ENCODE results near the gene NEDD4L.
"Not testable (repeated sequence)": the region's sequence is repeated elsewhere in the genome, so short reads cannot be mapped to it uniquely, and the experiment has no call there.

The NEDD4L gene

GRCh38 chr18:58419587-58420199, 375.7 kb downstream of the NEDD4L start:
- TF ChIP-seq CTCF (IDR thresholded peaks at IDR 0.05; ENCODE audit: control insufficient read depth, insufficient read depth, low read depth, low read length, missing control alignments) = no peak
- DNase-seq (ENCODE audit: low read depth) = no peak
- no peak overlapping the region for H3K4me3 ChIP-seq (ENCODE audit: control insufficient read depth, low read depth, low read length)

- no peak for TF ChIP-seq CTCF (IDR thresholded peaks at IDR 0.05; ENCODE audit: control insufficient read depth, insufficient read depth, low read depth, low read length, missing control alignments)
- no peak overlapping the region for H3K4me3 ChIP-seq (ENCODE audit: control insufficient read depth, low read depth, low read length)
- DNase-seq (ENCODE audit: low read depth) = no peak
These were observed 382.6 kb downstream of the NEDD4L start for GRCh38 chr18:58426611-58427010.

- no peak overlapping the region for H3K4me3 ChIP-seq (ENCODE audit: control insufficient read depth, low read depth, low read length)
- no peak for TF ChIP-seq CTCF (IDR thresholded peaks at IDR 0.05; ENCODE audit: control insufficient read depth, insufficient read depth, low read depth, low read length, missing control alignments)
- no peak for DNase-seq (ENCODE audit: low read depth)
These were observed 383.3 kb downstream of the NEDD4L start for GRCh38 chr18:58427321-58427720.

- no peak overlapping the region for H3K4me3 ChIP-seq (ENCODE audit: control insufficient read depth, low read depth, low read length)
- TF ChIP-seq CTCF (IDR thresholded peaks at IDR 0.05; ENCODE audit: control insufficient read depth, insufficient read depth, low read depth, low read length, missing control alignments) = no peak
- no peak for DNase-seq (ENCODE audit: low read depth)
These were observed 385.4 kb downstream of the NEDD4L start for GRCh38 chr18:58429442-58429841.

- no peak overlapping the region for H3K4me3 ChIP-seq (ENCODE audit: control insufficient read depth, low read depth, low read length)
- no peak for TF ChIP-seq CTCF (IDR thresholded peaks at IDR 0.05; ENCODE audit: control insufficient read depth, insufficient read depth, low read depth, low read length, missing control alignments)
- DNase-seq (ENCODE audit: low read depth) = no peak
These were observed 387.2 kb downstream of the NEDD4L start for GRCh38 chr18:58431215-58431614.

- no peak for TF ChIP-seq CTCF (IDR thresholded peaks at IDR 0.05; ENCODE audit: control insufficient read depth, insufficient read depth, low read depth, low read length, missing control alignments)
- H3K4me3 ChIP-seq (ENCODE audit: control insufficient read depth, low read depth, low read length) = no peak overlapping the region
- no peak for DNase-seq (ENCODE audit: low read depth)
These were observed 388.2 kb downstream of the NEDD4L start for GRCh38 chr18:58432050-58432727.

GRCh38 chr18:58435221-58436005, 391.4 kb downstream of the NEDD4L start:
- not testable (repeated sequence) for DNase-seq (ENCODE audit: low read depth); H3K4me3 ChIP-seq (ENCODE audit: control insufficient read depth, low read depth, low read length)

Measured in AG09309 (cell line).